Measurements from ENCODE around the gene ATP1B3.
"Not testable (repeated sequence)": the region's sequence is repeated elsewhere in the genome, so short reads cannot be mapped to it uniquely, and the experiment has no call there.

- TF ChIP-seq, protein P1, sequence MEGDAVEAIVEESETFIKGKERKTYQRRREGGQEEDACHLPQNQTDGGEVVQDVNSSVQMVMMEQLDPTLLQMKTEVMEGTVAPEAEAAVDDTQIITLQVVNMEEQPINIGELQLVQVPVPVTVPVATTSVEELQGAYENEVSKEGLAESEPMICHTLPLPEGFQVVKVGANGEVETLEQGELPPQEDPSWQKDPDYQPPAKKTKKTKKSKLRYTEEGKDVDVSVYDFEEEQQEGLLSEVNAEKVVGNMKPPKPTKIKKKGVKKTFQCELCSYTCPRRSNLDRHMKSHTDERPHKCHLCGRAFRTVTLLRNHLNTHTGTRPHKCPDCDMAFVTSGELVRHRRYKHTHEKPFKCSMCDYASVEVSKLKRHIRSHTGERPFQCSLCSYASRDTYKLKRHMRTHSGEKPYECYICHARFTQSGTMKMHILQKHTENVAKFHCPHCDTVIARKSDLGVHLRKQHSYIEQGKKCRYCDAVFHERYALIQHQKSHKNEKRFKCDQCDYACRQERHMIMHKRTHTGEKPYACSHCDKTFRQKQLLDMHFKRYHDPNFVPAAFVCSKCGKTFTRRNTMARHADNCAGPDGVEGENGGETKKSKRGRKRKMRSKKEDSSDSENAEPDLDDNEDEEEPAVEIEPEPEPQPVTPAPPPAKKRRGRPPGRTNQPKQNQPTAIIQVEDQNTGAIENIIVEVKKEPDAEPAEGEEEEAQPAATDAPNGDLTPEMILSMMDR (IDR thresholded peaks at IDR 0.05; ENCODE audit: low read depth, low read length): not testable (repeated sequence)
- not testable (repeated sequence) for TF ChIP-seq EZH2phosphoT487 (IDR thresholded peaks at IDR 0.05; ENCODE audit: low read depth)
Observed at GRCh38 chr3:141909986-141910385, 33.5 kb downstream of the ATP1B3 start.

Data from OCI-LY3 (cell line).